Measurements from ENCODE around the gene EXOC4. TPM values are rescaled to one million over a fixed set of nuclear protein-coding genes. Genes with fewer than 3 reads are reported as not detected.

The EXOC4 gene
- total RNA-seq, 4 donors from 2014 or later: 82.4 to 204 (median 128) TPM

DNA sequence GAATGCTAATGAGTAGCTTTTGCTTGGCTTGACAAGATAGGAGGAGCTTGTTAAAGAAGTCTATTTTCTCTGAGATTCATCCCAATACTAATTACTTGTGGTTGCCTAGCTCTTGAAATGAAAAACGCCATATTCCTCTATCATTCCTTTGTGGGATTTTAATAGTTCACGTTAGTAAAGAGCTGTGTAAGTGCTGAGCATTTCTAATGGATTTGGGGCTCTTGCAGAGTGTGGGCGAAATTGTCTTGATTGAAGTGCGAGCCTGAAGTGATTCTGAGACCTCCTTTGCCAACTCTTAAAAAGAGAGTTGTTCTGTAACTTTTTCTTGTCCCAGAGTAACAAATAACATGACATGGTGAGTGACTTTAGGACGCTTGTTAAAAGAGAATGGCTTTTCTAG is 45.2 kb downstream of the EXOC4 start:
- H3K27me3 ChIP-seq: no peaks in the 10 kb centered on the region
- no peak for DNase-seq
- intact Hi-C loops (cut with DNase I; ENCODE audit: low total_unique reads): no loop called here
- no peaks in the 10 kb centered on the region for H3K4me1 ChIP-seq
- H3K36me3 ChIP-seq: no peaks in the 10 kb centered on the region
- no peak overlapping the region for H3K4me3 ChIP-seq
- in situ Hi-C loops (cut with MboI; ENCODE audit: low pct_ligation_motif_present in 1 of 4, low pct_unique_long_range_greater_than_20kb in 1 of 4, low sequenced_read_pairs in 3 of 4): no loop called here
- no peak for TF ChIP-seq POLR2AphosphoS5 (IDR thresholded peaks at IDR 0.05)
- TF ChIP-seq, protein P1, sequence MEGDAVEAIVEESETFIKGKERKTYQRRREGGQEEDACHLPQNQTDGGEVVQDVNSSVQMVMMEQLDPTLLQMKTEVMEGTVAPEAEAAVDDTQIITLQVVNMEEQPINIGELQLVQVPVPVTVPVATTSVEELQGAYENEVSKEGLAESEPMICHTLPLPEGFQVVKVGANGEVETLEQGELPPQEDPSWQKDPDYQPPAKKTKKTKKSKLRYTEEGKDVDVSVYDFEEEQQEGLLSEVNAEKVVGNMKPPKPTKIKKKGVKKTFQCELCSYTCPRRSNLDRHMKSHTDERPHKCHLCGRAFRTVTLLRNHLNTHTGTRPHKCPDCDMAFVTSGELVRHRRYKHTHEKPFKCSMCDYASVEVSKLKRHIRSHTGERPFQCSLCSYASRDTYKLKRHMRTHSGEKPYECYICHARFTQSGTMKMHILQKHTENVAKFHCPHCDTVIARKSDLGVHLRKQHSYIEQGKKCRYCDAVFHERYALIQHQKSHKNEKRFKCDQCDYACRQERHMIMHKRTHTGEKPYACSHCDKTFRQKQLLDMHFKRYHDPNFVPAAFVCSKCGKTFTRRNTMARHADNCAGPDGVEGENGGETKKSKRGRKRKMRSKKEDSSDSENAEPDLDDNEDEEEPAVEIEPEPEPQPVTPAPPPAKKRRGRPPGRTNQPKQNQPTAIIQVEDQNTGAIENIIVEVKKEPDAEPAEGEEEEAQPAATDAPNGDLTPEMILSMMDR (IDR thresholded peaks at IDR 0.05): no peak
- TF ChIP-seq EP300 (IDR thresholded peaks at IDR 0.05; ENCODE audit: low read depth): no peak
- TF ChIP-seq POLR2A (IDR thresholded peaks at IDR 0.05): no peak
- H3K27ac ChIP-seq: no peak overlapping the region
- no peaks in the 10 kb centered on the region for H3K9me3 ChIP-seq
- 93 to 100% methylated on average over 2 to 5 of the region's 5 CpGs for WGBS, 2 donors (ENCODE audit: low coverage in 1 of 2)

DNA sequence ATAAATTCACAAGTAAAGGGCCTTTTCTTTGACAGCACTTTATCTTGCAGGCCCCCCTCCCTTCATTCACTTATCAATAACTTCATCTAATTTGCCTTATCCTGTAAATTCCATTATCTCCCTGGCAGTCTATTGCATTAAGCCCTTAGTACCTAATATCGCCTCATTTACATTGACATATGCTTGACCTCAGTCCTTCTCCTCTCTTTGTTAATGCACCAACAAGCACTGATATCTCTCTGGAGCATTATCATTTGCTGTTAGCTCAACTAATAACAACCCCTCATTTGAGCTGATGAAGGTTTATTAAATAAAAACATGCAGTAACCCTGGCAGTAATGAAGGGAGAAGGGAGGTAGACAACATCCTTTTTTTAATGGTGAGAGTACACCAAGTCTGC is 46.8 kb downstream of the EXOC4 start:
- Histone ChIP-seq H3K27ac (no peak overlapping the region), H3K36me3 (no peaks in the 10 kb centered on the region), H3K27me3 (no peaks in the 10 kb centered on the region), H3K9me3 (no peaks in the 10 kb centered on the region), H3K4me3 (no peak overlapping the region), H3K4me1 (no peaks in the 10 kb centered on the region)
- intact Hi-C loops (cut with DNase I; ENCODE audit: low total_unique reads): no loop called here
- WGBS, 2 donors (ENCODE audit: low coverage in 1 of 2): 100% methylated on average over 1 of the region's 1 CpG
- no peak for TF ChIP-seq POLR2A (IDR thresholded peaks at IDR 0.05)
- in situ Hi-C loops (cut with MboI; ENCODE audit: low pct_ligation_motif_present in 1 of 4, low pct_unique_long_range_greater_than_20kb in 1 of 4, low sequenced_read_pairs in 3 of 4): no loop called here
- no peak for DNase-seq

DNA sequence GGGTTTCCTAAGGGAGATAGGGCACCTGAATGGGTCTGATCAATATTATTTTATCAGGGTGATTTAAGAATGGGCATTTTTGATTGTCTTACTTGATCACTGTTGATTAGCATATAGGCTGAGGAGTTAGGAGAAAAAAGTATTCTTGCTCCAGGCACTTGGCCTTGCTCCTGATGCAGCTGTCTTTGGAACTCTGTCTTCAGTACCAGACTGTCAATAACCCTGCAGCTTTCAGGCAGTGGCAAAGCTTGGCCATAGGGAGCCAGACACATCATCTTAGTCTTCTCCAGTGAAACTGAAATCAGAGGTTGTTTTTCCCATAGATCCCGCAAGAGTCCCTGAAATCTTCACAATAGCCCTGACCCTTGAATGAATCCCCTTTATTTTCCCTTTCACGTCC is 47.2 kb downstream of the EXOC4 start:
- Histone ChIP-seq H3K4me3 (no peak overlapping the region), H3K27me3 (no peaks in the 10 kb centered on the region), H3K27ac (no peak overlapping the region), H3K9me3 (no peaks in the 10 kb centered on the region), H3K4me1 (no peaks in the 10 kb centered on the region), H3K36me3 (no peaks in the 10 kb centered on the region)
- DNase-seq: no peak
- WGBS, 2 donors (ENCODE audit: low coverage in 1 of 2): 97 to 100% methylated on average over 1 to 2 of the region's 2 CpGs
- no peak for TF ChIP-seq EP300 (IDR thresholded peaks at IDR 0.05; ENCODE audit: low read depth)
- TF ChIP-seq POLR2AphosphoS5 (IDR thresholded peaks at IDR 0.05): no peak
- no peak for TF ChIP-seq POLR2A (IDR thresholded peaks at IDR 0.05)
- TF ChIP-seq, protein P1 (IDR thresholded peaks at IDR 0.05): no peak
- in situ Hi-C loops (cut with MboI; ENCODE audit: low pct_ligation_motif_present in 1 of 4, low pct_unique_long_range_greater_than_20kb in 1 of 4, low sequenced_read_pairs in 3 of 4): no loop called here
- intact Hi-C loops (cut with DNase I; ENCODE audit: low total_unique reads): no loop called here

DNA sequence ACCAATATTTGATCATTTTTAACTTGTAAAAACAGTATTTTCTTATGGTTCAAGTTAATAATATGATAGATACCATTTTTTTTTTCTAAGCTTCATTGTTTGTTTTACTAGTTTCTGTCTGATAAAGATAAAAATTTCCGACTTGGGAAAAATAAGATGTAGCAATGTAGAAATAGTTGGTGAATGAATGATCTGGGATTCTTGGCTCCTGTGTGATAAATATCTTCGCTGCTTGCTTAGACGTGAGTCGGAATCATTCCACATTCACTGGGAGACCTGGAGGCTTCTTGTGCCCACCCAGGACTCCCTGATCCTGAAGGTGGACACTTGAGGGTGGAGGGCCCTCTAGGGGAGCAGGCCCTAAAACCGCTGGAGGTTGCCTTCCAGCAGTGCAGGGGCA is 47.9 kb downstream of the EXOC4 start:
- H3K36me3 ChIP-seq: peaks cover 0 to 4% (median 0%) of the 10 kb centered on the region in 4 donors
- H3K4me3 ChIP-seq: no peak overlapping the region
- H3K27me3 ChIP-seq: no peaks in the 10 kb centered on the region
- no peak for DNase-seq
- no peak for TF ChIP-seq EP300 (IDR thresholded peaks at IDR 0.05; ENCODE audit: low read depth)
- TF ChIP-seq POLR2AphosphoS5 (IDR thresholded peaks at IDR 0.05): no peak
- TF ChIP-seq, protein P1 (IDR thresholded peaks at IDR 0.05): no peak
- no peak for TF ChIP-seq POLR2A (IDR thresholded peaks at IDR 0.05)
- in situ Hi-C loops (cut with MboI; ENCODE audit: low pct_ligation_motif_present in 1 of 4, low pct_unique_long_range_greater_than_20kb in 1 of 4, low sequenced_read_pairs in 3 of 4): no loop called here
- 82% methylated on average over 5 of the region's 5 CpGs; no CpG with 5 or more reads in 1 of the 2 donors for whole genome bisulfite sequencing, 2 donors (ENCODE audit: low coverage in 1 of 2)
- no peak overlapping the region for H3K27ac ChIP-seq
- no peaks in the 10 kb centered on the region for H3K9me3 ChIP-seq
- intact Hi-C loops (cut with DNase I; ENCODE audit: low total_unique reads): no loop called here
- no peaks in the 10 kb centered on the region for H3K4me1 ChIP-seq

DNA sequence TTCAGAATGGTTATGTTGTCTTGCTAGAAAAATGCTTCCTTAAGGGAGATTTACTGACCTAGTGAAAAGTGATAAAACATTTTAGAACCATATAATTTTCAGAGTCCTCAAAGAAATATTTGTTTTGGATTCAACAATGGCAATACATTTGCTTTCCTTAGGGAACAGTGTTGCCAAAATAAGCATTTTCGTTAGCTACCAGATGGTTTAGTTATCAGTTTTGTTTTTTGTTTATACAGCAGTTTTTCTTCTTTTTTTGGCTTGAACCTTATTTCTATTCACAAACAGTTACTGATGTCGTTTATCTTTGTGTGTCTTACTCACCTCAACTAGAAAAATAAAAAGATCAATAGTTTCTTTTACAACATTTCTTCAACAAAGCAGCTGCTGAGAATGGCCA is 48.6 kb downstream of the EXOC4 start:
- in situ Hi-C loops (cut with MboI; ENCODE audit: low pct_ligation_motif_present in 1 of 4, low pct_unique_long_range_greater_than_20kb in 1 of 4, low sequenced_read_pairs in 3 of 4): no loop called here
- intact Hi-C loops (cut with DNase I; ENCODE audit: low total_unique reads): no loop called here
- Histone ChIP-seq H3K4me3 (no peak overlapping the region), H3K4me1 (no peaks in the 10 kb centered on the region), H3K27me3 (no peaks in the 10 kb centered on the region), H3K36me3 (peaks cover 0 to 10% (median 0%) of the 10 kb centered on the region in 4 donors), H3K27ac (no peak overlapping the region), H3K9me3 (no peaks in the 10 kb centered on the region)
- WGBS, 2 donors (ENCODE audit: low coverage in 1 of 2): 14 to 46% methylated on average over 1 to 2 of the region's 2 CpGs
- DNase-seq: no peak
- TF ChIP-seq POLR2AphosphoS5 (IDR thresholded peaks at IDR 0.05): no peak
- no peak for TF ChIP-seq POLR2A (IDR thresholded peaks at IDR 0.05)
- no peak for TF ChIP-seq EP300 (IDR thresholded peaks at IDR 0.05; ENCODE audit: low read depth)

Data from transverse colon (tissue), 4 donors.